ENCODE measurements around the gene CLRN3. TPM values are rescaled to one million over a fixed set of nuclear protein-coding genes. Genes with fewer than 3 reads are reported as not detected.

The CLRN3 gene
- polyA plus RNA-seq, 3 donors from 2014 or later, result not detected

DNA sequence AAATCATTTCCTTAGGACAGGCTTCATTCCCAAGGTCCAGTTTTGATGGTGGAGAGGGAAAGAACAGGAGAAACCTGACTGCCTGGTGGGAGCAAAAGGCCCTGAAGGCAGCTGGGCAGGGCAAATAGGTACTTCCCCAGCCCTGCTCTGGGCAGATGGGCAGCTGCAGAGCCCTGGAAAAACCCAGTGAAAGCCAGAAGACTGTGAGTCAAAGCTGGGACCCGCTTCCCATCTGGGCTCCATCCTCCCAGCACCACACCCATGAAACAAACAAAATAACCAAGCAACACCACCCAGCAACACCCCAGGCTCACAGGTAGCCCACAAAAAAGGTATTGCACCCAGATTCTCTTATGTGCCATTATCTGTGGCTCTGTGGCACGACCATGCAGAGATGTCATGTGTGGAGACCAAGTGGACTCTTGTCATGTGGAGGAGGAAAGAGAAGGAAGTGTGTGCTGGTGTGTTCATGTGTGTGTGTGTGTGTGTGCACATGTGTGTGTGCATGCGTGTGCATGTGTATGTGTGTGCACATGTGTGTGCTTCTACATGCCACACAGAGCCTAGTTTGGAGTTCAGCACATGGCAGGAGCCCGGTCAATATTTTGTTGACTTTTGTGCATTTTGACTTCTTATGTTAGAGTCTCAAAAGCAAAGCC, 9.8 kb downstream of the CLRN3 start:
- Mint-ChIP-seq H3K9me3 (no peaks in the 10 kb centered on the region), H3K4me3 (no peak overlapping the region), H3K27ac (no peak overlapping the region), H3K4me1 (no peaks in the 10 kb centered on the region), H3K36me3 (no peaks in the 10 kb centered on the region), H3K27me3 (ENCODE audit: low read depth in 3 of 3) (peaks cover 2 to 6% (median 2%) of the 10 kb centered on the region in 3 donors)
- no peak for DNase-seq

DNA sequence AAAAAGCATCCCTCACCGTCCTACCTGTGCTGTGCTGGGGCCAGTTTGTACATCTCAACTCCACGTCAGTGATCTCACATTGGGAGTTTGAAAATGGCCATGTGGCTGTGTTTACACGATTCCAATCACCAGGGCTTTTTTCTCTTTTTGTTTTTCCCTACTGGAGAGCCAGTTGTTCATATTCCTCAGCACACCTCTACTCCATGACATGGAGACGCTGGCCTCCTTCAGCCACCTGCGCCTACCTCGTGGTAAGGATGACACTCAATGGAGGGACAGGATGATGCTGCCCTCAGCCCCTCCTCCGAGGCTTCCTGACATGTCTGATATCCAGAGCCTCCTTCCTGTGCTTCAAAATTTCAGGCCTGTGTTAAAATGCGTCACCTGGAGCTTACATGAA, 10.3 kb downstream of the CLRN3 start:
- DNase-seq, result no peak
- peaks cover 2 to 3% (median 2%) of the 10 kb centered on the region in 3 donors for H3K27me3 Mint-ChIP-seq (ENCODE audit: low read depth in 3 of 3)
- H3K9me3 Mint-ChIP-seq, result no peaks in the 10 kb centered on the region
- H3K4me1 Mint-ChIP-seq, result no peaks in the 10 kb centered on the region
- no peaks in the 10 kb centered on the region for H3K36me3 Mint-ChIP-seq
- no peak overlapping the region for H3K27ac Mint-ChIP-seq
- H3K4me3 Mint-ChIP-seq, result no peak overlapping the region

DNA sequence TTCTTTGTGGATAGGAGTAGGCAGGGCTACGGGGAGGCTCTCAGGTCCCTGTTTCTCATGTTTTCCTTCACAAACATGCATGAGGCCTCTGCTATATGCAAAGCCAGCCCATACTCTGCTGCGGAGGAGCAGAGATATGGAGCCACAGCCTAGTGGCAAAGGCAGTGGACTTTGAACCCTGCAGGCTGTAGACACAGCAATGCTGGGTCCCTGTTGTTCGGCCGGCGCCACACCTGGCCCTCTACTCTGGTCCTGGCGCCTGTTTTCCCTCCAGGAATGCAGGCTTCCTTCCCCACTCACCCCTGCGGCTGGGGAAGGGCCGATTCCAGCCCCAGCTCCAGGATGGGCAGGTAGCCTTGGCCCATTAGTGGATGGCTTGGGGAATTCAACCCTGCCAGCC, 11.5 kb downstream of the CLRN3 start:
- H3K36me3 Mint-ChIP-seq, result no peaks in the 10 kb centered on the region
- peaks cover 0 to 3% (median under 1%) of the 10 kb centered on the region in 3 donors for H3K27me3 Mint-ChIP-seq (ENCODE audit: low read depth in 3 of 3)
- no peak overlapping the region for H3K27ac Mint-ChIP-seq
- no peak overlapping the region for H3K4me3 Mint-ChIP-seq
- no peaks in the 10 kb centered on the region for H3K9me3 Mint-ChIP-seq
- DNase-seq, result no peak
- H3K4me1 Mint-ChIP-seq, result no peaks in the 10 kb centered on the region

DNA sequence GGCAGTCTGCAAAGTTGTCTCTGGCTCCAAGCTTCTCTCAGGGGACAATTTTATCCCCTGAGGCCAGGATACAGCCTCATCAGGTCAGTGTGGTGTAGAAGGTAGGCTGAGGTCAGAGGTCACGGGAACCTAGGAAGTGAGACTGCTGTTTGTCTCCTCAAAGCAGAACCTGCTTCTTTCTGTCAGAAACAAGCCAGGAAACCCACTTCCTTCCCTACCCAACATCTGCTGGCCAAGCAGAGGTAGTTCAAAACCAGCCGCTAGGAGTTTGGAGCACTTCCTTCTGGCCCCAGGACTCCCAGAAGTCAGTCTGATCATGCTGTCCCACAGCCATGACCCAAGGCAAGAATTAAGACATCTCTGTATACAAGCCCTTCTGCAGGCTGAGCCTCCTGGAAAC, 12.2 kb downstream of the CLRN3 start:
- no peak for DNase-seq
- no peak overlapping the region for H3K27ac Mint-ChIP-seq

DNA sequence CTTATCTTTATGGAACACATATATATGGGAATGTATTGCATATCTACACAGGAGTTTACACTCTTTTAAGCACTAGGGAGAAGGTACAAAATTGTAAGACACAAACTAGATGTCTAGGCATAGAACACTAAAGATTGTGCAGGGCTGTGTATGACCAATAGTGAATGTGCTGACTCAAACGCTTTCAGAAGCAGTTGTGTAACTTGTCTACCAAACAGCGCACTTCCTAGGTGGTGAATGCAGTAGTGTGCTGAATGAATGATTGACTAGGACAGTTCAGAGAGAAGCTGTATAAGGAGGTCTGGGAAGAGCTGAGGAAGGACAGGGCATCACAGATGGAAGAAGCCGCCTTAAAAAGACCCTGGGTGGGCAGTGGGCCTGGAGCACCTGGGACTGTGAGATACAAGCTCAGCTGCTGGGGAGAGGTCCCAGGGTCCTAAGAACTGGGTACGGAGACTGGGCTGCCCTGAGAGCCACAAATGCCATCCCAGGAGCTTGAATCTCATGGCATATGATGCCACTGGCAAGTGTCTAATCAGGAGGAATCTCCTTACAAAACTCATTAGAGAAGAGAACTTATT, 14.2 kb downstream of the CLRN3 start:
- Mint-ChIP-seq H3K9me3 (no peaks in the 10 kb centered on the region), H3K4me3 (no peak overlapping the region), H3K27ac (peak overlapping the region in 1 of 6 donors; percentile 76), H3K36me3 (no peaks in the 10 kb centered on the region), H3K27me3 (ENCODE audit: low read depth in 3 of 3) (peaks cover 0 to 4% (median 2%) of the 10 kb centered on the region in 3 donors), H3K4me1 (no peaks in the 10 kb centered on the region)
- DNase-seq, result no peak

More for the DNA sequence above, 12.2 kb downstream of the CLRN3 start:
- peaks cover 0 to 3% (median 0%) of the 10 kb centered on the region in 3 donors for H3K27me3 Mint-ChIP-seq (ENCODE audit: low read depth in 3 of 3)
- H3K4me1 Mint-ChIP-seq, result no peaks in the 10 kb centered on the region
- no peaks in the 10 kb centered on the region for H3K36me3 Mint-ChIP-seq
- no peaks in the 10 kb centered on the region for H3K9me3 Mint-ChIP-seq
- no peak overlapping the region for H3K4me3 Mint-ChIP-seq

DNA sequence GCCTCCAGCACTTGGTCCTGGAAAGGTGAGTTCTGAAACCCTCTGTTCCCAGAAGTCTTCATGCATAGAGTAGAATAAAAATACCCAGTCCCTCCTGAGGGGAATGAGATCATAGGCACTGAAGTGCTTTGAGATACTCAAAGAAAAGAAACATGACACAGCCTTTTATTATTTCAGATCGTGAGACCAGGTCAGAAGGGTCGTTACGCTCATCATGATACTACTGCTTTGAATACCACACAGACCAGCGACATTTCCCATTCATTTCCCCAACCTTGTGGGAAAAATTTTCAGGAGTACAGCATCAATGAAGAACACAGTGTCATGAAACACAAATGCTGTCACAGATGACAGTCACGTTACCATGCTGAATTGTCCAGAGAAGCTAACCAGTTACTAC, 15.0 kb downstream of the CLRN3 start:
- Mint-ChIP-seq H3K36me3 (no peaks in the 10 kb centered on the region), H3K4me1 (no peaks in the 10 kb centered on the region), H3K9me3 (no peaks in the 10 kb centered on the region), H3K27ac (no peak overlapping the region), H3K27me3 (ENCODE audit: low read depth in 3 of 3) (peaks cover 0 to 4% (median 2%) of the 10 kb centered on the region in 3 donors), H3K4me3 (no peak overlapping the region)
- no peak for DNase-seq

DNA sequence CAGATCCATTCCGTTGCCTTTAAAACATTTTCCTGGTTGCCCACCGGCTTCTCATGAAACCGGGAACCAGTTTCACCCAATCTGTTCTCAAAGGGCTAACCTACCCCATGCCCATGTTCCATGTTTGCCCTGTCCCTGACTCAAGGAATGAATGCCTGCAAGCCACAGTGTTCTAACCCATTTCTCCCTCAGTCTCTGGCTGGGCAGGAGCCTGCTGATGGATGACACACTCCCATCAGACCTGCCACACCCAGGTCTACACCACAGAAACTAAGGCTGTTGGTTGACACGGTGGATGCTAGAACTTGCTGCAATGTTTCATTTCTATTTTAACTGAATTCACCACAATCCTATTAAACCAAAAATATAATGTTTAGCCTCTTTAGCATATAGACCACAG, 15.6 kb downstream of the CLRN3 start:
- Mint-ChIP-seq H3K4me1 (no peaks in the 10 kb centered on the region), H3K27ac (no peak overlapping the region), H3K27me3 (ENCODE audit: low read depth in 3 of 3) (peaks cover 0 to 4% (median 2%) of the 10 kb centered on the region in 3 donors), H3K4me3 (no peak overlapping the region), H3K36me3 (no peaks in the 10 kb centered on the region), H3K9me3 (no peaks in the 10 kb centered on the region)
- DNase-seq, result no peak

DNA sequence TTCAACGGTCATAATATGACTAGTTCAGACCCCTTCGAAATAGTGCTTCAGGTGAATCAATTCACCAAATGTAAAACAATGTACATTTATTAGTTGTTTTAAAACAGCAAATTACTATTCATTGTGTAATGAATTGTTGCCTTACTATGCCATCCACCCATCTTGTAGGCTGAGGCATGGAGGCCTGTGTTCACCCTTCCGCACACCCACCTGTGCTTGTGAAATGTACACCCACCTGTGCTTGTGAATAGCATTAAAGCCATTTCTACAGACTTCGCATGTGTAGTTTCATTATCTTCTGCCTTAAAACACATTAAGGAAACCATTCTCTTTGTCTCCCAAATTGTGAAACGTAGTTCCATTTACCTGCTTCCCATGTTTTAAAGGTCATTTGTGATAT, 16.8 kb downstream of the CLRN3 start:
- Mint-ChIP-seq H3K36me3 (no peaks in the 10 kb centered on the region), H3K27me3 (ENCODE audit: low read depth in 3 of 3) (peaks cover 0 to 9% (median 4%) of the 10 kb centered on the region in 3 donors), H3K9me3 (no peaks in the 10 kb centered on the region), H3K4me3 (no peak overlapping the region), H3K27ac (no peak overlapping the region), H3K4me1 (no peaks in the 10 kb centered on the region)
- no peak for DNase-seq

DNA sequence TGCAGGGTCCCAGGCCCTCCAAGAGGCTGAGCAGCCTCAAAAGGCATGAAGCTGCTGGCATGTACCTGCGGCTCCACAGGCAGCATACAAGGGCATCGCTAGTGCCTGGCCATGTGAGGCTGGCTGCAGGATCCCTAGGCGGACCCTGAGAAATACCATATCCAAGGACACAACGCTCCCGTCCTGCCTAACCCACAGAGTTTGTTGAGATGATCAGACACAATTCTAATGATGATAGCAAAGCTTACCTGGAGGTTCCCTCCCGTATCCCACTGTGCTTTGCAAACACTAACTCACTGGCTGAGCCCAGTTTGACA, 17.3 kb downstream of the CLRN3 start:
- H3K36me3 Mint-ChIP-seq, result no peaks in the 10 kb centered on the region
- peaks cover 0 to 11% (median 4%) of the 10 kb centered on the region in 3 donors for H3K27me3 Mint-ChIP-seq (ENCODE audit: low read depth in 3 of 3)
- no peaks in the 10 kb centered on the region for H3K9me3 Mint-ChIP-seq

DNA sequence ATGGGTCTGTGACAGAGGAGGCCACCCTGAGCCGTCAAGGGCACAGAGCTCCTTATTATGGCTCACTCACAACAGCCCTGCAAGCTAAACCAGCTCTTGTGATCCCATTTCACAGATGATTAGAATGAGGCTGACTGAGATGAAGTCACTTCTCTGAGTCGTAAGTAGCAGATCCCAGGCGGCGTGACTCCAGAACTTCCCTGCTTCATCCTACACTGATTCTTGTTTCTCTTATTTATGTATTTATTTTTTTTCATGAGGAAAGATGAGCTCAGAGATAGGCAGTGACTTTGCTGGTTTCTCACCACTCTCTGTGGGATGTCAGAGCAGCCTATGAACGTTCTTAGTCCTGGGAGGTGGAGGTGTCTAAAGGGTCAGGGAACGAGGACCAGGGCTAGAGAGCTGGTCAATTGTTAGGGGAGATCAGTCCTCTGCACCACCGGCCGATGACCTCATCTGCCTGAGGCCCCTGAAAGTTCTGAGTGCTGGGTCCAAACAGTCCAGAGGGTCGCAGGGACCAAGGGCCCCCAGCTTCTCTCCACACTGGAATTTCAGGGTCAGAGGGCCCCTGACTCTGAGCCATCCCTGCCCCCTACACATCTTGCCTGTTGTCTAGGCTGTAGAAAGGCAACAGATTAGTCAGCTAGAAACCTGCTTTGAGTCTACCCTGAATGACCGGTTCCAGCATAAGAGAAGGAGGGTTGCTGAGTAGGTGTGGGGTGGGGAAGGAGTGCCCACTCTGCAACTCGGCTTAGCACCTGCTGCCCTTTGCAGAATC, 17.9 kb downstream of the CLRN3 start:
- Mint-ChIP-seq H3K9me3 (peaks cover 0 to 2% (median 0%) of the 10 kb centered on the region in 6 donors), H3K36me3 (no peaks in the 10 kb centered on the region), H3K27me3 (ENCODE audit: low read depth in 3 of 3) (peaks cover 0 to 11% (median 4%) of the 10 kb centered on the region in 3 donors), H3K4me1 (no peaks in the 10 kb centered on the region), H3K4me3 (no peak overlapping the region), H3K27ac (no peak overlapping the region)
- no peak for DNase-seq

More for the DNA sequence above, 17.3 kb downstream of the CLRN3 start:
- Mint-ChIP-seq H3K4me3 (no peak overlapping the region), H3K27ac (no peak overlapping the region), H3K4me1 (no peaks in the 10 kb centered on the region)
- DNase-seq, result no peak

DNA sequence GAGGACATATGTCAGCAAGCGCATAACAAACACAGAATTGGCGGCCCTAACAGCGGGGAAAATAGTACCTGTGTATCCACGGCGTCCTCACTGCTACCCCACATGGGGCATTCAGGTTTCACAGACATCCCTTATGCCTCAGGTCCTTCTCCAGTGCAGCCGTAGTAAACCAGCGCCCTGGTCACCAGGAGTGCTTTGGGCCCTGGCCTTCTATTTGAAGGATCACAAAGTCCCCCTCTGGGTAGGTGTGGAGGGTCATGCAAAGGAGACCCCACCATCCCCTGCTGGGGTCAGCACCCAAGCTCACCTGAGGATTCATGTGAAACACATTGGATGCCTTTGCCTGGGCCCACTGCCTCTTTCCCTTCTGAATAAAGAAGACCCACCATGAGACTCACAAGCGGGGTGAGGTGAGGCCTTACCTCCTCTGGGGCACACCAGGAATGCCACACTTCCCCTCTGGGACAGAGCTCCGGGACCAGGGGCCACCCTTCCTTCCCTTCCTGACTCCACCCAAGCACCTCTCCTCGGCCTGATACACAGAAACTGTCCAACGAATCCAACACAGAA, 18.8 kb downstream of the CLRN3 start:
- H3K27me3 Mint-ChIP-seq (ENCODE audit: low read depth in 3 of 3), result peaks cover 0 to 11% (median 6%) of the 10 kb centered on the region in 3 donors
- no peak overlapping the region for H3K4me3 Mint-ChIP-seq
- H3K27ac Mint-ChIP-seq, result no peak overlapping the region
- peaks cover 0 to 7% (median under 1%) of the 10 kb centered on the region in 6 donors for H3K9me3 Mint-ChIP-seq
- no peaks in the 10 kb centered on the region for H3K4me1 Mint-ChIP-seq
- no peak for DNase-seq
- no peaks in the 10 kb centered on the region for H3K36me3 Mint-ChIP-seq

DNA sequence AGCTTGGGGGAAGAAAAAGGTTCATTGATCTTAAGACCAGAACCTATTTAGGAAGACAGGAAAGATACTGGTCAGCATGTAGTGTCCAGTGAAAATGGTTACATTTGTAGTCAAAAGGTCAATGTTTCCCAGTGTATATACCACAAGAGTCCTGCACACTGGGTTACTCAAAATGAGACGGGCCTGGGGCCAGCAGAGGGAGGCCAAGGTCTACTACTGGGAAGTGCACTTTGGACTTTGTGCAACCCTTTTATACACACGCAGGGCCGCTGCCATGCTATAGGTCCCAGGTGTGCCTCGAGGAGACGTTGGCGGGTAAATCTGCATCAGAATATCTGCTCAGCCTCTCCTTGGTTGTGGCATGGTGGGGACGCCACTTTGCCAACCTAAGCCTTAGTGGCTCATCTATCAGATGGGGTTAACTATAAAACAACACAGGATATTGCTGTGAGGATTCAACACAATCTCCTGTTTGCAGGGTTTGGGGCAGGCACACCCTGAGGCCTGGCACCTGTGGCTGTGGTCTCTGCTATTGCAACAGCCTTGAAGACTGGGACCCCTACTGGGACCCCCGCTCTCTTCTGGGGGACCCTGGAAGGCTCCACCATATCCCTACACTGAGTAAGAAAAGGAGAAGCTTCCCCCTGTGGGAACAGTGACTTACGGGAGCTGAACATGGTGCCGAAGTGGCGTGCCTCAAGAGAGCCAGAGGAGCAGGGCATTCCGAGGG, 19.7 kb downstream of the CLRN3 start:
- Mint-ChIP-seq H3K36me3 (no peaks in the 10 kb centered on the region), H3K4me3 (no peak overlapping the region), H3K9me3 (peaks cover 0 to 7% (median under 1%) of the 10 kb centered on the region in 6 donors), H3K27ac (no peak overlapping the region), H3K27me3 (ENCODE audit: low read depth in 3 of 3) (peaks cover 0 to 15% (median 6%) of the 10 kb centered on the region in 3 donors), H3K4me1 (no peaks in the 10 kb centered on the region)
- no peak for DNase-seq

DNA sequence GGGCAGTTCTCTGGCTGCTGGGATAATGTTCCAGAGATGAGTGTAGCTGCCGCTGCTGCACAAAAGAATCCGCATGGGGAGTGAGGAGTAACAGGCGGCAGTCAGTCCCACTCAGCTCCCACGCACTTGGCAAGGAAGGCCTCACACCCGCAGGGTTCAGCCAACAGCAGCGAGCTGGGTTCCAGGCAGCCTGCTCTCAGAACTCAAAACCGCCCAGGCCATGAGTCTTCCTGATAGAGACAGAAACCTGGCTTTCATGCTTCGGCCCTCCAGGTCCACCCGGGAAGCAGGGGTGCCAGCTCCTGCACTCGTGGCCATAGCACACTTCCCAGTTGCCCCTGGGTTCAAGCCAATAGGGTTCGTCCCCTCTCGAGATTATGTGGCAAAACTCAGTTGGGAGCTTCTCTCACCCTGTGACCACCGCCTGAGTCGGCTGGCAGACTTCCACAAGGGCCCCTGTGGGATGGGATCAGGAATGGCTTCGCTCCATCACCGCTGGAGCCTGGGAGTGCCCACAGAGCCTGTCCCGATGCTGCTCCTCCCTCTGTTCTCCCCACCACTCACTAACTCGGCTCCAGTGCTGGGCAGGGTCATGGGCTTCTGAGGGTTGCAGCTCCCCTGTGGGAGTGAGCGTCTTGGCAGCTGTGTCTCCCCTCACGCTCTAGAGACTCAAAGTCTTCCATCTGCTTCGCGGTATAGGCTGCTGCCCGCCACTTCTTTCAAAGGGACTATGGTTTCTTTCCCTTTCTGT, 20.6 kb downstream of the CLRN3 start:
- peaks cover 0 to 15% (median 6%) of the 10 kb centered on the region in 3 donors for H3K27me3 Mint-ChIP-seq (ENCODE audit: low read depth in 3 of 3)
- no peaks in the 10 kb centered on the region for H3K4me1 Mint-ChIP-seq
- H3K27ac Mint-ChIP-seq, result no peak overlapping the region
- no peak for DNase-seq
- H3K4me3 Mint-ChIP-seq, result no peak overlapping the region
- H3K36me3 Mint-ChIP-seq, result no peaks in the 10 kb centered on the region
- H3K9me3 Mint-ChIP-seq, result peaks cover 0 to 7% (median under 1%) of the 10 kb centered on the region in 6 donors

Measured in immature natural killer cell (primary cell).